HTR-8/SVneo (cell line): ENCODE measurements around the gene TIMM13.

Experiments used
- DNase-seq: peaks from one replicate; pipeline ENCODE4 v3.0.0; 2011; ENCODE audit warnings: low spot score, mixed read lengths; ENCODE audit not compliant: insufficient read length
- FAIRE-seq: peaks from 2 replicates; lab custom pipeline; 2011; peaks lifted over from hg19 to GRCh38; lab: Jason Lieb, UNC

TIMM13 gene

GRCh38 chr19:2455851-2456570 lies 28.6 kb upstream of the TIMM13 start:
- no peak for DNase-seq
- no peak for FAIRE-seq

- no peak for FAIRE-seq
- no peak for DNase-seq
Observed at GRCh38 chr19:2454962-2455850, 27.8 kb upstream of the TIMM13 start.

GRCh38 chr19:2454199-2454961 lies 27.0 kb upstream of the TIMM13 start:
- no peak for FAIRE-seq
- no peak for DNase-seq

GRCh38 chr19:2453431-2454025 lies 26.1 kb upstream of the TIMM13 start:
- DNase-seq (no peak), FAIRE-seq (no peak)

- FAIRE-seq (no peak), DNase-seq (no peak)
Observed at GRCh38 chr19:2451741-2452140, 24.4 kb upstream of the TIMM13 start.

- DNase-seq (no peak), FAIRE-seq (no peak)
Observed at GRCh38 chr19:2451138-2451537, 23.8 kb upstream of the TIMM13 start.

GRCh38 chr19:2449019-2449418 lies 21.6 kb upstream of the TIMM13 start:
- FAIRE-seq (no peak), DNase-seq (no peak)

- FAIRE-seq (no peak), DNase-seq (no peak)
Observed at GRCh38 chr19:2446381-2446780, 19.0 kb upstream of the TIMM13 start.

GRCh38 chr19:2444251-2445002 lies 17.0 kb upstream of the TIMM13 start:
- DNase-seq (no peak), FAIRE-seq (no peak)

- no peak for FAIRE-seq
- DNase-seq, result no peak
Observed at GRCh38 chr19:2443785-2444182, 16.4 kb upstream of the TIMM13 start.

- no peak for FAIRE-seq
- DNase-seq, result no peak
Observed at GRCh38 chr19:2443116-2443784, 15.9 kb upstream of the TIMM13 start.

GRCh38 chr19:2441096-2441752 lies 13.8 kb upstream of the TIMM13 start:
- DNase-seq, result no peak
- FAIRE-seq, result no peak

GRCh38 chr19:2440515-2440914 lies 13.1 kb upstream of the TIMM13 start:
- DNase-seq, result no peak
- FAIRE-seq, result no peak

GRCh38 chr19:2438178-2438577 lies 10.8 kb upstream of the TIMM13 start:
- no peak for FAIRE-seq
- DNase-seq, result no peak

- DNase-seq (no peak), FAIRE-seq (no peak)
Observed at GRCh38 chr19:2436926-2437325, 9.5 kb upstream of the TIMM13 start.

- DNase-seq (no peak), FAIRE-seq (no peak)
Observed at GRCh38 chr19:2436384-2436783, 9.0 kb upstream of the TIMM13 start.

GRCh38 chr19:2434721-2435265 lies 7.4 kb upstream of the TIMM13 start:
- FAIRE-seq (no peak), DNase-seq (no peak)

GRCh38 chr19:2434267-2434666 lies 6.9 kb upstream of the TIMM13 start:
- no peak for DNase-seq
- FAIRE-seq, result no peak
